Common myeloid progenitor, CD34-positive (primary cell): Measurements from ENCODE around the gene GPAM.

Experiments
- CTCF ChIA-PET: fragments of 350-600 bp; sonication (Branson Sonifier 250); formaldehyde crosslinking; loops from one replicate; lab custom pipeline; 2021; ENCODE audit warnings: antibody characterized with exemption; lab: Charles Lee
- POLR2A ChIA-PET: fragments of 350-600 bp; sonication (Branson Sonifier 250); formaldehyde crosslinking; loops from one replicate; lab custom pipeline; 2021; ENCODE audit warnings: antibody characterized with exemption; lab: Charles Lee
- DNase-seq, 3 donors: peaks; one replicate each; pipeline versions ENCODE4 v3.0.0 to v3.0.0-alpha.2; 2013
- H3K27ac ChIP-seq, 2 experiments: 1 replicate in 1 of 2; 2 replicates in 1 of 2; pipeline ENCODE4 v1.7.0; 2013; ENCODE audit warnings: inconsistent platforms in 2 of 2, low read length in 2 of 2, mild to moderate bottlenecking in 2 of 2, low read depth in 1 of 2, moderate library complexity in 1 of 2; ENCODE audit not compliant: severe bottlenecking in 2 of 2, insufficient read depth in 1 of 2, poor library complexity in 1 of 2
- H3K27me3 ChIP-seq, 5 experiments: replicated peaks in 2 of 5; 1 replicate in 3 of 5; 2 replicates in 2 of 5; pipeline versions ENCODE4 v1.6.1 to v1.7.0; 2013; ENCODE audit warnings: low read length in 4 of 5, mild to moderate bottlenecking in 2 of 5, moderate library complexity in 2 of 5, inconsistent platforms in 1 of 5; ENCODE audit not compliant: insufficient read depth in 5 of 5, control insufficient read depth in 4 of 5
- H3K36me3 ChIP-seq, 4 experiments: 1 replicate in 2 of 4; 2 replicates in 2 of 4; pipeline versions ENCODE4 v1.6.1 to v1.7.0; 2013; ENCODE audit warnings: low read length in 3 of 4, control low read depth in 1 of 4, mild to moderate bottlenecking in 1 of 4; ENCODE audit not compliant: control insufficient read depth in 4 of 4, insufficient read depth in 4 of 4
- H3K4me1 ChIP-seq, 4 experiments: 1 replicate in 3 of 4; 2 replicates in 1 of 4; pipeline versions ENCODE4 v1.6.1 to v1.7.1; 2013; ENCODE audit warnings: low read length in 3 of 4, mild to moderate bottlenecking in 3 of 4, control low read depth in 1 of 4, inconsistent platforms in 1 of 4, moderate library complexity in 1 of 4; ENCODE audit not compliant: control insufficient read depth in 4 of 4, insufficient read depth in 4 of 4; ENCODE audit errors: control extremely low read depth in 1 of 4
- H3K4me3 ChIP-seq, 7 experiments: 1 replicate in 4 of 7; 2 replicates in 3 of 7; pipeline versions ENCODE4 v1.5.1 to v1.7.0; 2013; ENCODE audit warnings: mild to moderate bottlenecking in 7 of 7, low read length in 6 of 7, moderate library complexity in 6 of 7, inconsistent platforms in 2 of 7, low read depth in 2 of 7, control low read depth in 1 of 7; ENCODE audit not compliant: insufficient read depth in 4 of 7, control insufficient read depth in 1 of 7; ENCODE audit errors: extremely low read depth in 1 of 7
- H3K9me3 ChIP-seq, 5 experiments: 1 replicate in 4 of 5; 2 replicates in 1 of 5; pipeline versions ENCODE4 v1.6.1 to v1.7.1; 2013; ENCODE audit warnings: low read length in 4 of 5, mild to moderate bottlenecking in 2 of 5, inconsistent platforms in 1 of 5, low read depth in 1 of 5, moderate library complexity in 1 of 5; ENCODE audit not compliant: control insufficient read depth in 4 of 5, insufficient read depth in 2 of 5; ENCODE audit errors: control extremely low read depth in 1 of 5
- WGBS: methylation state at CpG from one replicate; pipeline ENCODE4 v1.1.5; 2013; ENCODE audit not compliant: insufficient coverage; 5-methylcytosine and 5-hydroxymethylcytosine counted together

The GPAM gene

DNA sequence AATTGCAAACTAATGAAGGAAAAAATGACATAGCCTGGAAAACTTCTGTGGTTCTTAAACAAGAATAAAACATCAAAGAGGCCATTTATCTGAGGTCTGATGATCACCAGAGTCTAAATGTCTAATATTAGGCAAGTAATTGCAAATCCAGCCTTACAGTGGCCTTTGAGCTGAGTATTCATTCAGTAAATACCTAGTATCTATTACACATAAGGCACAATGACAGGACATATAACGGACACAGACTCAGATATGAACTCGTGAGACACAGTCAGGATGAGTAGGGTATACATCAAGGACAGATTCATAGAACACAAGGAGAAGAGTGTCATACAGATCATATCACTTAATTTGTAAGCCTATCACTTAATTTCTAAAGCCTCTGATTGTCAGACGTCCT, 16.8 kb downstream of the GPAM start:
- Histone ChIP-seq H3K27ac (no peak overlapping the region), H3K4me3 (no peak overlapping the region), H3K27me3 (no peaks in the 10 kb centered on the region), H3K36me3 (peaks cover 16 to 49% (median 38%) of the 10 kb centered on the region in 4 experiments), H3K9me3 (no peaks in the 10 kb centered on the region), H3K4me1 (no peaks in the 10 kb centered on the region)
- POLR2A ChIA-PET = no interaction called here
- CTCF ChIA-PET = no interaction called here
- DNase-seq = no peak
- WGBS = 100% methylated on average over 1 of the region's 3 CpGs

DNA sequence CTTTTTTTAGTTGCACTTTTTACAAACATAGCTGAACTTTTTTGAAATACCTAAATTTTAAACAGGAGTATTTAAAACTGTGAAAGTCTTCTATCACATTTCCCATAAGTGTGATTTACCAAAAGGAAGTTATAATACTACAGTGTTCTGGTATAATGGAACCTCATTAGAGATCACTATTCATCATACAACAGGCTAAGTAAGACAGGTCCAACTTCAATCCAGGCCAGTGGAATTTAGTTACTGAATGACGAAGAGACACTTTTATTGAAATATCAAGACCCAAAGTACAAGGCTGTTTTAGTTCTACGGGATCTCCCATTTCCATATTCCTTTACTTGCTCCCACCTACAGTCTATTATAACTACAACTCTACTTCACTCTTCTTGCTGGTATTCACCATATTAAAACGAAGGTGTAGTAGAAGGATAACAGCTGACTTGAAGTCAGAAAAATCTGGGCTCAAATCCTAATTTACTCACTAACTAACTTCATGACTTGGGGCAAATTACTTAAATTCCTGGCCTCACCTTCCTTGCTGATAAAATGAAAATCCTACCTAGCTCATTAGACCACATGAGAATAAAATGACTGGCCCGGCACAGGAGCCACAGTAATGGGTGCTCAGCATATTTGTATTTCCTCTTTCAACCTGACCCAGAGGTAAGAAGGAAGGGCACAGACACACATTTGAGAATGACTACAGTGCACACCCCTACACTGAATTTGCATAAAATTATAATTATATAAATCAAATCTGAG, 21.6 kb downstream of the GPAM start:
- H3K9me3 ChIP-seq = no peaks in the 10 kb centered on the region
- H3K4me1 ChIP-seq = no peaks in the 10 kb centered on the region
- ChIA-PET CTCF (interaction anchor here (1.3 to 2.3 kb wide), 4 partner anchors 9 to 24 kb away, joined by 3 to 11 read pairs (median 6); no protein-coding TSS in a partner anchor), POLR2A (no interaction called here)
- peaks cover 23 to 65% (median 43%) of the 10 kb centered on the region in 4 experiments for H3K36me3 ChIP-seq
- no peak overlapping the region for H3K4me3 ChIP-seq
- H3K27ac ChIP-seq = no peak overlapping the region
- 63% methylated on average over 3 of the region's 4 CpGs for WGBS
- DNase-seq = no peak
- H3K27me3 ChIP-seq = no peaks in the 10 kb centered on the region

DNA sequence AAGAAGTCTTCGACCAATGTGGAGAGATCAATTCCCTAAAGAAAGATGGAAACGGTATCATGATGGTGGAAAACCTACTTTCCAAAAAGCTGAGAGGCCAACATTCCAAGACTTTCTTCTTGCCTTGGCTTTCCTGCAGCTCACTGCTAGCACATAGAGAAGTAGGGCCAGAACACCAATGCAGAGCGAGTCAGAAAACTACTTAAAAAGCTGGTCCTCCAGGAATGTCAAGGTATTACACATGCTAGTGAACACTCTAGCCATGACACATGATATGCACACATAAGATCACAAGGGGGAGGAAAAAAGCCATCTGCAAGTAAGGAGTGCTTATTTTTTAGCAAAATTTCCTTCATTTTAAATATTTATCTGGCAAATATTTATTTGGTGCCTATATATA, 22.7 kb downstream of the GPAM start:
- no peak for DNase-seq
- no peaks in the 10 kb centered on the region for H3K27me3 ChIP-seq
- no peak overlapping the region for H3K4me3 ChIP-seq
- H3K27ac ChIP-seq = no peak overlapping the region
- WGBS = 100% methylated on average over 2 of the region's 3 CpGs
- no peaks in the 10 kb centered on the region for H3K4me1 ChIP-seq
- CTCF ChIA-PET = interaction anchor here (0.7 to 2.3 kb wide), 5 partner anchors 8 to 22 kb away, joined by 3 to 11 read pairs (median 3); no protein-coding TSS in a partner anchor
- H3K9me3 ChIP-seq = no peaks in the 10 kb centered on the region
- peaks cover 23 to 68% (median 41%) of the 10 kb centered on the region in 4 experiments for H3K36me3 ChIP-seq
- POLR2A ChIA-PET = no interaction called here

DNA sequence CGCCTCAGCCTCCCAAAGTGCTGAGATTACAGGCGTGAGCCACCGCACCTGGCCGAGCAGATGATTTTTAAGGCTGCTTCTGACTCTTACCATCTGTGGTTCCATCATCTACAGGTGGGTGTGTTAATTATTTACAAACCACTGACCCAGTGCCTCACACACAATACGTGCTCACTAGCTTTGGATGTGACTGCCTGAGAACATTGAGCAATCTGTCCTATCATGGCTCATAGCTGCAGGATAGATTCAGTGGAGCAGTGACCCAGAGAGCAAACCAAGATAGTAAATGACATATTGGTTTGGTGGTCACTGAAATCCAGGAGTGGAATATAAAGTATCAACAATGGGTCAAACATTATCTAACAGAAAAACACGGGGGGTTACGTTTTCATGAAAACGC, 24.1 kb downstream of the GPAM start:
- no peak for DNase-seq
- peaks cover 23 to 76% (median 43%) of the 10 kb centered on the region in 4 experiments for H3K36me3 ChIP-seq
- no peaks in the 10 kb centered on the region for H3K27me3 ChIP-seq
- 100% methylated on average over 6 of the region's 8 CpGs for WGBS
- H3K4me1 ChIP-seq = no peaks in the 10 kb centered on the region
- no peaks in the 10 kb centered on the region for H3K9me3 ChIP-seq
- POLR2A ChIA-PET = no interaction called here
- CTCF ChIA-PET = interaction anchor here (0.8 to 1.0 kb wide), 2 partner anchors 11 to 16 kb away, joined by 3 to 4 read pairs; no protein-coding TSS in a partner anchor
- no peak overlapping the region for H3K4me3 ChIP-seq
- H3K27ac ChIP-seq = no peak overlapping the region

DNA sequence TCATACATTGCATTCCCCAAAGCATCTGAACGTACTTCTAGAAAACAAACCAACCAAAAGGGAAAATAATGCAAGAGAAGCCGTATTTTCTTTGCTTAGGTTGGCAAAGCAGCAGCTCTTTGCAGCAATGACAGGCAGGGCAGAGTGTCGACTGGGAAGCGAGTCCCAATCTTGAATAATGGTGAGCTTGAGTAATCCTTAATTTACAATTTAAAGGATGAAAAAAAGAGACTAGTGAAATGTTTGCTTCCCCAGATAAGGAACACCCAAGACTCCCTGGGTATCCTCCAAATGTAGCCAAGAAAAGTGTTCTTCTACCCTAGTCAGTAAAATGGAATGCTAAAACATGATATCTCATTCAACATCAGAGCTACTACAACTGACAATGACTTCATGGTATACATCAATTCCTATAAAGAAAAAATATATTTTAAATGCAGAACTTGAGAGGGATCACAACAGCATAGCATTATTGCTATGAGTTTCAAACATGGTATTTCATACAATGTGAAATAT, 32.0 kb downstream of the GPAM start:
- ChIA-PET CTCF (interaction anchor here (0.6 to 2.0 kb wide), 4 partner anchors 9 to 15 kb away, joined by 4 to 6 read pairs (median 5); no protein-coding TSS in a partner anchor), POLR2A (no interaction called here)
- H3K27me3 ChIP-seq = no peaks in the 10 kb centered on the region
- H3K36me3 ChIP-seq = peaks cover 4 to 44% (median 18%) of the 10 kb centered on the region in 4 experiments
- DNase-seq = no peak
- H3K9me3 ChIP-seq = no peaks in the 10 kb centered on the region
- H3K4me1 ChIP-seq = no peaks in the 10 kb centered on the region
- H3K4me3 ChIP-seq = no peak overlapping the region
- WGBS = 100% methylated on average over 3 of the region's 4 CpGs
- H3K27ac ChIP-seq = no peak overlapping the region

DNA sequence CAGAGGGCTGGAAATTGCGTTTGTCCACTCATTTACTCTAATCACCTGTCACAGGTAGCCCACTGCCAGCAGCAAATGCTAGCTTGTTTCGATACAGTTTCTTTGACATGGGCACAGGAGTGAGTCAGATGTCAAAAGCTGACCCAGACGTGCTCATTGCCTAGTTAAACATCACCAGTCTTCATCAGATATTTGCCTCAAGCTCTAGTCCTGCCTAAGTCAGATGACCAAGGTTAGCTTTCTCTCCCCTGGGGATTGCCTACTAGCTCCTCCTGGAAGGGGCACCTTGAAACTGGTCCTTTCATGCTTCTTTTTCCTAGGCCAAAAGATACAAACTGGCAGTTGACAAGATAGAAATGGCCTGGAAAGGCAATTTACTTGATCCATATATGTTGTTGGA, 35.2 kb downstream of the GPAM start:
- POLR2A ChIA-PET = no interaction called here
- 100% methylated on average over 3 of the region's 3 CpGs for WGBS
- peaks cover 4 to 21% (median 6%) of the 10 kb centered on the region in 4 experiments for H3K36me3 ChIP-seq
- no peaks in the 10 kb centered on the region for H3K27me3 ChIP-seq
- no peak overlapping the region for H3K27ac ChIP-seq
- no peaks in the 10 kb centered on the region for H3K9me3 ChIP-seq
- H3K4me3 ChIP-seq = no peak overlapping the region
- CTCF ChIA-PET = interaction anchor here (0.8 to 2.8 kb wide), 2 partner anchors 11 to 13 kb away, joined by 3 to 11 read pairs; no protein-coding TSS in a partner anchor
- no peaks in the 10 kb centered on the region for H3K4me1 ChIP-seq
- DNase-seq = no peak

DNA sequence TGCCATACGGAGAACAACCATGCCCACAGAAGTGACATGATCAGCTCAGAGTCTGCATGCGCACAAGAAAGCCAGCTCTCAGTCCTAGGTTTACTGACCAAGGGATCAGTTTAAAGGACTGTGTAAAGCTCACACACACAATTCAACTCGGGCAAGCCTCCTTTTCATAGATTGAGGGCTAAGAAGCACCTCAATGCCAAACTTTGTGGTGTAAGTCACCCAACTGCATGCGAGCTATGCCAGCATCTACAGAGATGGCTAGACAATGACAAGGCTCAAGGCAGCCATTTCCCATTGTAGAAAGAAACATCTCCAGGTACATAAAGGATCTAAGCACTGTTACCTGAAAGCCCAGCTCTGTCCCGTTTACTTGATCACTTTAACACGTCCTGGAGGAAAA, 36.8 kb downstream of the GPAM start:
- no peaks in the 10 kb centered on the region for H3K27me3 ChIP-seq
- ChIA-PET CTCF (interaction anchor here (1.8 kb wide), 1 partner anchor 10 kb away, joined by 4 read pairs; no protein-coding TSS in a partner anchor), POLR2A (no interaction called here)
- no peak for DNase-seq
- no peaks in the 10 kb centered on the region for H3K9me3 ChIP-seq
- H3K36me3 ChIP-seq = peaks cover 2 to 9% (median 4%) of the 10 kb centered on the region in 4 experiments
- 88% methylated on average over 6 of the region's 6 CpGs for WGBS
- no peak overlapping the region for H3K4me3 ChIP-seq
- no peak overlapping the region for H3K27ac ChIP-seq
- no peaks in the 10 kb centered on the region for H3K4me1 ChIP-seq
